IMR-90 (cell line): Measurements from ENCODE around the gene BSND. TPM values are rescaled to one million over a fixed set of nuclear protein-coding genes. Genes with fewer than 3 reads are reported as not detected.
A peak's percentile ranks its signal among the peaks of the same experiment; 100 is the strongest.

Experiments used
- ATAC-seq: fragments of 200-7000 bp; cut with Tn5 transposase; 2 replicates; pipeline ENCODE4 v1.9.1; 2020; ENCODE audit warnings: low read depth, mild to moderate bottlenecking, moderate library complexity
- BruUV-seq: library from RNA; stranded (reverse); fragments of 400-500 nt; replicated peaks from 2 replicates; lab custom pipeline; 2021; lab: Mats Ljungman, UMichigan
- CTCF ChIA-PET: fragments of 300-600 bp; formaldehyde crosslinking; extraction: SDS; loops from one replicate; lab custom pipeline; 2021; ENCODE audit warnings: antibody characterized with exemption; lab: Yijun Ruan, JAX
- POLR2A ChIA-PET: fragments of 300-600 bp; sonication (Branson Sonifier 250); formaldehyde crosslinking; loops from one replicate; lab custom pipeline; 2022; ENCODE audit warnings: antibody characterized with exemption; ENCODE audit not compliant: unreplicated experiment; lab: Charles Lee
- DNase-seq: peaks from one replicate; pipeline ENCODE4 v3.0.0; 2013
- H2AFZ ChIP-seq: replicated peaks from 2 replicates; pipeline ENCODE3; 2013; ENCODE audit warnings: low read length, mild to moderate bottlenecking; ENCODE audit not compliant: poor library complexity
- H2AK5ac ChIP-seq: 2 replicates; pipeline ENCODE4 v1.6.1; 2013; ENCODE audit warnings: low read depth, low read length, inconsistent platforms
- H2AK9ac ChIP-seq: replicated peaks from 2 replicates; pipeline ENCODE3; 2013; ENCODE audit warnings: mild to moderate bottlenecking, low read depth, low read length, moderate library complexity; ENCODE audit not compliant: poor library complexity
- H2BK120ac ChIP-seq: 2 replicates; pipeline ENCODE4 v1.6.1; 2013; ENCODE audit warnings: low read depth, low read length, inconsistent platforms
- H2BK15ac ChIP-seq: 3 replicates; pipeline ENCODE4 v1.6.1; 2013; ENCODE audit warnings: low read depth, low read length, inconsistent platforms
- H2BK20ac ChIP-seq: 2 replicates; pipeline ENCODE4 v1.6.1; 2013; ENCODE audit warnings: low read depth, mild to moderate bottlenecking, inconsistent platforms, low read length, moderate library complexity
- H2BK5ac ChIP-seq: 2 replicates; pipeline ENCODE4 v1.6.1; 2013; ENCODE audit warnings: mild to moderate bottlenecking, low read depth, low read length, inconsistent platforms; ENCODE audit not compliant: poor library complexity, severe bottlenecking
- H3K14ac ChIP-seq: replicated peaks from 2 replicates; pipeline ENCODE4 v1.6.1; 2013; ENCODE audit warnings: low read depth, low read length, inconsistent platforms
- H3K18ac ChIP-seq: 2 replicates; pipeline ENCODE4 v1.6.1; 2013; ENCODE audit warnings: low read depth, low read length, control low read depth
- H3K23ac ChIP-seq: 2 replicates; pipeline ENCODE4 v1.6.1; 2013; ENCODE audit warnings: low read depth, low read length, inconsistent platforms
- H3K27ac ChIP-seq: 2 replicates; pipeline ENCODE4 v1.5.1; 2013; ENCODE audit warnings: mild to moderate bottlenecking, control low read depth, low read length; ENCODE audit not compliant: insufficient read depth
- H3K27me3 ChIP-seq: 2 replicates; pipeline ENCODE4 v1.6.1; 2013; ENCODE audit warnings: low read length; ENCODE audit not compliant: control insufficient read depth, insufficient read depth
- H3K36me3 ChIP-seq: 2 replicates; pipeline ENCODE4 v1.6.1; 2013; ENCODE audit warnings: low read length, mixed read lengths; ENCODE audit not compliant: control insufficient read depth, insufficient read depth
- H3K4ac ChIP-seq: 2 replicates; pipeline ENCODE4 v1.6.1; 2013; ENCODE audit warnings: low read depth, low read length, inconsistent platforms
- H3K4me1 ChIP-seq: 2 replicates; pipeline ENCODE4 v1.6.1; 2013; ENCODE audit warnings: low read length, mixed read lengths; ENCODE audit not compliant: control insufficient read depth, insufficient read depth
- H3K4me2 ChIP-seq: 2 replicates; pipeline ENCODE4 v1.6.1; 2013; ENCODE audit warnings: low read depth, mild to moderate bottlenecking, control low read depth, low read length, moderate library complexity
- H3K4me3 ChIP-seq: 2 replicates; pipeline ENCODE4 v1.5.1; 2013; ENCODE audit warnings: low read depth, mild to moderate bottlenecking, control low read depth, low read length, moderate library complexity; ENCODE audit not compliant: insufficient read depth
- H3K56ac ChIP-seq: 2 replicates; pipeline ENCODE4 v1.6.1; 2013; ENCODE audit warnings: low read length, inconsistent platforms; ENCODE audit not compliant: insufficient read depth; ENCODE audit errors: extremely low read depth
- H3K79me1 ChIP-seq, 2 experiments: 2 replicates each; pipeline ENCODE4 v1.6.1; 2013; ENCODE audit warnings: low read length in 2 of 2, inconsistent platforms in 1 of 2, low read depth in 1 of 2
- H3K9ac ChIP-seq: 2 replicates; pipeline ENCODE4 v1.6.1; 2013; ENCODE audit warnings: low read depth, low read length, control low read depth
- H3K9me1 ChIP-seq: 2 replicates; pipeline ENCODE4 v1.6.1; 2013; ENCODE audit warnings: low read length, inconsistent platforms; ENCODE audit not compliant: insufficient read depth
- H3K9me3 ChIP-seq: 2 replicates; pipeline ENCODE4 v1.6.1; 2013; ENCODE audit warnings: low read length; ENCODE audit not compliant: control insufficient read depth, insufficient read depth
- H4K20me1 ChIP-seq: 2 replicates; pipeline ENCODE4 v1.6.1; 2013; ENCODE audit warnings: low read length, inconsistent platforms; ENCODE audit not compliant: insufficient read depth
- H4K5ac ChIP-seq: 2 replicates; pipeline ENCODE4 v1.6.1; 2013; ENCODE audit warnings: mild to moderate bottlenecking, low read depth, low read length, control low read depth
- H4K8ac ChIP-seq, 2 experiments: 2 replicates each; pipeline ENCODE4 v1.6.1; 2013; ENCODE audit warnings: low read depth in 2 of 2, low read length in 2 of 2, control low read depth in 1 of 2, inconsistent platforms in 1 of 2
- H4K91ac ChIP-seq: 2 replicates; pipeline ENCODE4 v1.6.1; 2013; ENCODE audit warnings: low read depth, low read length, inconsistent platforms; ENCODE audit not compliant: insufficient read depth
- BHLHE40 ChIP-seq: fragments of 150-350 bp; IDR thresholded peaks from 2 replicates; pipeline ENCODE4 v1.6.1; 2016; ENCODE audit warnings: mild to moderate bottlenecking, low read depth, low read length
- CEBPB ChIP-seq: IDR thresholded peaks from 2 replicates; pipeline ENCODE4 v1.6.1; 2012; ENCODE audit warnings: low read depth, low read length, improper control_type of control experiment
- CHD1 ChIP-seq: IDR thresholded peaks from 2 replicates; pipeline ENCODE4 v1.6.1; 2012; ENCODE audit warnings: low read depth, low read length, improper control_type of control experiment
- CTCF ChIP-seq: conservative IDR thresholded peaks from 2 replicates; pipeline ENCODE4 v1.5.1; 2012; ENCODE audit warnings: mild to moderate bottlenecking, low read depth, low read length, improper control_type of control experiment
- FOS ChIP-seq: fragments of 150-350 bp; IDR thresholded peaks from 2 replicates; pipeline ENCODE4 v1.6.1; 2016; ENCODE audit warnings: low read depth, low read length
- MAFK ChIP-seq: IDR thresholded peaks from 2 replicates; pipeline ENCODE4 v1.6.1; 2012; ENCODE audit warnings: low read depth, low read length, improper control_type of control experiment
- MAZ ChIP-seq: IDR thresholded peaks from 2 replicates; pipeline ENCODE4 v1.6.1; 2012; ENCODE audit warnings: low read depth, mild to moderate bottlenecking, low read length, improper control_type of control experiment, moderate library complexity, borderline replicate concordance
- MXI1 ChIP-seq: IDR thresholded peaks from 2 replicates; pipeline ENCODE4 v1.6.1; 2012; ENCODE audit warnings: low read depth, mild to moderate bottlenecking, low read length, moderate library complexity, borderline replicate concordance
- NFE2L2 ChIP-seq: fragments of 150-350 bp; IDR thresholded peaks from 2 replicates; pipeline ENCODE4 v1.6.1; 2016; ENCODE audit warnings: low read depth, mild to moderate bottlenecking, low read length
- POLR2A ChIP-seq: IDR thresholded peaks from 2 replicates; pipeline ENCODE4 v1.6.1; 2012; ENCODE audit warnings: mild to moderate bottlenecking, low read depth, low read length
- RAD21 ChIP-seq: IDR thresholded peaks from 2 replicates; pipeline ENCODE4 v1.6.1; 2012; ENCODE audit warnings: low read length, improper control_type of control experiment
- RCOR1 ChIP-seq: IDR thresholded peaks from 2 replicates; pipeline ENCODE4 v1.6.1; 2012; ENCODE audit warnings: mild to moderate bottlenecking, low read length, improper control_type of control experiment; ENCODE audit not compliant: insufficient replicate concordance
- RFX5 ChIP-seq: IDR thresholded peaks from 2 replicates; pipeline ENCODE4 v1.8.0; 2012; ENCODE audit warnings: low read depth, mild to moderate bottlenecking, low read length, moderate library complexity
- SMC3 ChIP-seq: fragments of 150-350 bp; IDR thresholded peaks from 2 replicates; pipeline ENCODE4 v1.6.1; 2016; ENCODE audit warnings: low read depth, mild to moderate bottlenecking, antibody characterized with exemption, low read length, moderate library complexity
- WGBS, 2 experiments: methylation state at CpG; one replicate each; pipeline versions ENCODE4 v1.1.5 to v1.1.7; 2013; ENCODE audit warnings: missing lambda C conversion rate in 2 of 2; ENCODE audit not compliant: insufficient read length in 1 of 2; ENCODE audit errors: extremely low coverage in 2 of 2; 5-methylcytosine and 5-hydroxymethylcytosine counted together
- dilution Hi-C: fragments of 300-500 bp; cut with HindIII; formaldehyde crosslinking; loops from one replicate; pipeline ENCODE4 v1.14.3; 2018; ENCODE audit warnings: low sequenced_read_pairs; ENCODE audit not compliant: unreplicated experiment
- in situ Hi-C: fragments of 300-500 bp; cut with MboI; formaldehyde crosslinking; loops from 3 replicates; pipeline ENCODE4 v1.14.3; 2019; ENCODE audit warnings: low sequenced_read_pairs, inconsistent platforms, mixed read lengths
- intact Hi-C: fragments of 100-400 bp; cut with micrococcal nuclease; formaldehyde crosslinking; loops from 2 replicates; pipeline ENCODE4 v1.10.0; 2022
- polyA plus RNA-seq, 3 experiments: library from polyadenylated mRNA; depleted of rRNA; stranded (reverse); fragments of >200 nt; gene quantifications; 2 replicates each; pipeline ENCODE4 v1.2.3, GENCODE V29; 2012; ENCODE audit warnings: low replicate concordance in 1 of 3
- total RNA-seq: library from RNA; depleted of rRNA; stranded (reverse); fragments of >200 nt; gene quantifications from 2 replicates; pipeline ENCODE4 v1.2.3, GENCODE V29; 2012
- TF ChIP-seq, protein P1 (sequence below): fragments of 150-350 bp; IDR thresholded peaks from 2 replicates; pipeline ENCODE4 v1.6.1; 2016; ENCODE audit warnings: low read depth, mild to moderate bottlenecking, low read length, moderate library complexity, borderline replicate concordance
- TF ChIP-seq, protein P2 (sequence below): fragments of 150-350 bp; IDR thresholded peaks from 2 replicates; pipeline ENCODE4 v1.6.1; 2017; ENCODE audit warnings: mild to moderate bottlenecking, antibody characterized with exemption, low read length, low read depth

BSND gene
- total and polyA plus RNA-seq, 2 of the 4 experiments (the other 2 are of a cell fraction): not detected

- no peak overlapping the region for H2BK20ac ChIP-seq
Measured at GRCh38 chr1:54972436-54972835, 26.3 kb upstream of the BSND start.

More at GRCh38 chr1:54972436-54972835, 26.3 kb upstream of the BSND start:
- H2BK15ac ChIP-seq: no peak overlapping the region
- no peak overlapping the region for H3K18ac ChIP-seq
- H2AFZ ChIP-seq: no peak overlapping the region
- in situ Hi-C loops: no loop called here
- H3K23ac ChIP-seq: no peak overlapping the region
- no TSS peak for BruUV-seq
- TF ChIP-seq CTCF (no peak), RCOR1 (no peak), POLR2A (no peak), FOS (no peak), NFE2L2 (no peak), CEBPB (no peak), SMC3 (no peak), MAFK (no peak), BHLHE40 (no peak), CHD1 (no peak), RAD21 (no peak), RFX5 (no peak), MXI1 (no peak), MAZ (no peak)
- TF ChIP-seq, protein P1, sequence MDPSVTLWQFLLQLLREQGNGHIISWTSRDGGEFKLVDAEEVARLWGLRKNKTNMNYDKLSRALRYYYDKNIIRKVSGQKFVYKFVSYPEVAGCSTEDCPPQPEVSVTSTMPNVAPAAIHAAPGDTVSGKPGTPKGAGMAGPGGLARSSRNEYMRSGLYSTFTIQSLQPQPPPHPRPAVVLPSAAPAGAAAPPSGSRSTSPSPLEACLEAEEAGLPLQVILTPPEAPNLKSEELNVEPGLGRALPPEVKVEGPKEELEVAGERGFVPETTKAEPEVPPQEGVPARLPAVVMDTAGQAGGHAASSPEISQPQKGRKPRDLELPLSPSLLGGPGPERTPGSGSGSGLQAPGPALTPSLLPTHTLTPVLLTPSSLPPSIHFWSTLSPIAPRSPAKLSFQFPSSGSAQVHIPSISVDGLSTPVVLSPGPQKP: no peak
- TF ChIP-seq, protein P2, sequence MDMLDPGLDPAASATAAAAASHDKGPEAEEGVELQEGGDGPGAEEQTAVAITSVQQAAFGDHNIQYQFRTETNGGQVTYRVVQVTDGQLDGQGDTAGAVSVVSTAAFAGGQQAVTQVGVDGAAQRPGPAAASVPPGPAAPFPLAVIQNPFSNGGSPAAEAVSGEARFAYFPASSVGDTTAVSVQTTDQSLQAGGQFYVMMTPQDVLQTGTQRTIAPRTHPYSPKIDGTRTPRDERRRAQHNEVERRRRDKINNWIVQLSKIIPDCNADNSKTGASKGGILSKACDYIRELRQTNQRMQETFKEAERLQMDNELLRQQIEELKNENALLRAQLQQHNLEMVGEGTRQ: no peak
- H4K20me1 ChIP-seq: no peaks in the 10 kb centered on the region
- POLR2A ChIA-PET: no interaction called here
- no peaks in the 10 kb centered on the region for H3K9me3 ChIP-seq
- no peak overlapping the region for H3K9ac ChIP-seq
- no peak overlapping the region for H4K5ac ChIP-seq
- H3K9me1 ChIP-seq: peaks cover 5% of the 10 kb centered on the region; the same call in 1 of the 2 replicates
- no peaks in the 10 kb centered on the region for H3K36me3 ChIP-seq
- ATAC-seq (no peak), DNase-seq (no peak)
- H3K4ac ChIP-seq: no peak overlapping the region
- H3K27ac ChIP-seq: no peak overlapping the region
- no peak overlapping the region for H4K8ac ChIP-seq
- no peak overlapping the region for H2BK5ac ChIP-seq
- WGBS, 2 experiments: 80% methylated on average over 1 of the region's 4 CpGs; no CpG with 5 or more reads in 1 of the 2 experiments
- H3K4me2 ChIP-seq: no peak overlapping the region
- H3K4me1 ChIP-seq: peaks cover 2% of the 10 kb centered on the region
- H4K91ac ChIP-seq: no peak overlapping the region
- dilution Hi-C loops: no loop called here
- H3K27me3 ChIP-seq: peaks cover 15% of the 10 kb centered on the region
- no peaks in the 10 kb centered on the region for H3K79me1 ChIP-seq
- peak overlapping the region; percentile 44 for H2AK9ac ChIP-seq
- no peak overlapping the region for H3K56ac ChIP-seq
- no peak overlapping the region for H3K4me3 ChIP-seq
- intact Hi-C loops: no loop called here
- no peak overlapping the region for H3K14ac ChIP-seq
- H2BK120ac ChIP-seq: no peak overlapping the region
- CTCF ChIA-PET: interaction anchor here (1.0 to 1.5 kb wide), 6 partner anchors 11 to 50 kb away, joined by 3 to 6 read pairs (median 4); no protein-coding TSS in a partner anchor
- H2AK5ac ChIP-seq: 0 out of 2 replicates have a peak overlapping the region, but pooled peaks have one; percentile 31
